Natural killer cell (primary cell): ENCODE results near the gene IKBKE. TPM values are rescaled to one million over a fixed set of nuclear protein-coding genes. Genes with fewer than 3 reads are reported as not detected.

ENCODE experiments used
- ATAC-seq, 3 donors: fragments of 150-1000 bp in 2 of 3; fragments of 200-7000 bp in 1 of 3; cut with Tn5 transposase; 1 replicate in 1 of 3; 2 replicates in 2 of 3; pipeline ENCODE4 v1.10.0; 2021; ENCODE audit warnings: mild to moderate bottlenecking in 2 of 3, moderate library complexity in 2 of 3
- DNase-seq, 2 donors: peaks; one replicate each; pipeline versions ENCODE4 v3.0.0 to v3.0.0-alpha.2; 2013 to 2021; ENCODE audit warnings: mixed read lengths in 1 of 2
- H3K27ac ChIP-seq: one replicate; pipeline ENCODE4 v1.5.1; 2013; ENCODE audit warnings: mild to moderate bottlenecking, low read length
- H3K27me3 ChIP-seq: one replicate; pipeline ENCODE4 v1.6.1; 2013; ENCODE audit warnings: low read length; ENCODE audit not compliant: control insufficient read depth, insufficient read depth
- H3K36me3 ChIP-seq: one replicate; pipeline ENCODE4 v1.6.1; 2013; ENCODE audit warnings: low read length; ENCODE audit not compliant: control insufficient read depth, insufficient read depth
- H3K4me1 ChIP-seq: one replicate; pipeline ENCODE4 v1.6.1; 2013; ENCODE audit warnings: low read length; ENCODE audit not compliant: control insufficient read depth, insufficient read depth
- H3K4me3 ChIP-seq: one replicate; pipeline ENCODE4 v1.5.1; 2013; ENCODE audit warnings: low read length
- H3K9me3 ChIP-seq: one replicate; pipeline ENCODE4 v1.6.1; 2013; ENCODE audit warnings: low read length; ENCODE audit not compliant: control insufficient read depth, insufficient read depth
- H3K27ac Mint-ChIP-seq, 2 donors: one replicate each; pipeline ENCODE4 v1.8.0; 2022; ENCODE audit warnings: mild to moderate bottlenecking in 2 of 2, mixed read lengths in 2 of 2, moderate library complexity in 1 of 2
- H3K27me3 Mint-ChIP-seq, 2 donors: one replicate each; pipeline ENCODE4 v1.8.0; 2022; ENCODE audit warnings: low read depth in 2 of 2, mixed read lengths in 2 of 2
- H3K36me3 Mint-ChIP-seq: one replicate; pipeline ENCODE4 v1.8.0; 2022; ENCODE audit warnings: mixed read lengths
- H3K4me1 Mint-ChIP-seq, 2 donors: one replicate each; pipeline ENCODE4 v1.8.0; 2022; ENCODE audit warnings: mixed read lengths in 2 of 2
- H3K4me3 Mint-ChIP-seq: one replicate; pipeline ENCODE4 v1.8.0; 2022; ENCODE audit warnings: mild to moderate bottlenecking, moderate library complexity, mixed read lengths
- H3K9me3 Mint-ChIP-seq, 2 donors: one replicate each; pipeline ENCODE4 v1.8.0; 2022; ENCODE audit warnings: mixed read lengths in 2 of 2
- CTCF ChIP-seq: fragments of 200-600 bp; IDR thresholded peaks from one replicate; pipeline ENCODE4 v1.8.0; 2022; ENCODE audit warnings: antibody characterized with exemption
- WGBS: methylation state at CpG from one replicate; pipeline ENCODE4 v1.1.7; 2013; ENCODE audit warnings: missing lambda C conversion rate; ENCODE audit not compliant: insufficient coverage; 5-methylcytosine and 5-hydroxymethylcytosine counted together
- intact Hi-C: fragments of 100-400 bp; cut with micrococcal nuclease; formaldehyde crosslinking; loops from one replicate; pipeline ENCODE4 v1.14.2; 2022
- total RNA-seq, 4 donors: library from RNA; stranded (reverse); fragments of 120-200 nt in 1 of 4; gene quantifications; one replicate each; pipeline versions ENCODE4 v1.2.3 to v1.2.4, GENCODE V29; 2013 to 2022

IKBKE gene
- total RNA-seq, 3 donors from 2014 or later (not counting 1 experiment from before 2014, with no cell fraction given): 31.6 to 34.6 (median 32.2) TPM

DNA sequence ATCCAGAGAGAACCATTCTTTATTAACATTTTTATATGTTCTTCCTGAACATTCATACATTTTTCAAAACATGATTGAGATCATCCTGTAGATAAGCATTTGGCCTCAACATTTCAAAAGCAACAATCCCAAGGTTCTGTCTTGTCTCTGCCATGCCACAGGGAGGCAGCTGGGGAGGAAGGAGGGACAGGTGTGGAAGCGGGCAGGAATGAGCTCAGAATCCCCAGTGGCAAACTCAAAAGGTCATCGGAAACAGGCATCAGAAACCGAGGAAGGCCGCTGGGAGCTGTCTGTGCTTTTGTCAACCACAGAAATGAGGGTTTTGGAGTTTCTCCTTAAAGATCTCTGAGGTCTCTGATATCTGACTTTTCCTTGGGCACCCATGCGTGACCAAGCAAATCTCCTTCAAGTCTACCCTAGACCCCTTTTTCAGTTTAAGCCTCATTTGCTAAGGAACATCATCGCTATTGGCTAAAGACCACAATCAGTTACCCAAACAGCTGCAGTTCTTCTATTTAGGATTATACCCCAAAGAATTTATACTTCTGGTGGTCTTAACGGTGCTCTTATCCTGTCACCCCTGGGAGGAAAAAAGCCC lies 71.1 kb downstream of the IKBKE start:
- no peak overlapping the region for H3K27ac Mint-ChIP-seq

DNA sequence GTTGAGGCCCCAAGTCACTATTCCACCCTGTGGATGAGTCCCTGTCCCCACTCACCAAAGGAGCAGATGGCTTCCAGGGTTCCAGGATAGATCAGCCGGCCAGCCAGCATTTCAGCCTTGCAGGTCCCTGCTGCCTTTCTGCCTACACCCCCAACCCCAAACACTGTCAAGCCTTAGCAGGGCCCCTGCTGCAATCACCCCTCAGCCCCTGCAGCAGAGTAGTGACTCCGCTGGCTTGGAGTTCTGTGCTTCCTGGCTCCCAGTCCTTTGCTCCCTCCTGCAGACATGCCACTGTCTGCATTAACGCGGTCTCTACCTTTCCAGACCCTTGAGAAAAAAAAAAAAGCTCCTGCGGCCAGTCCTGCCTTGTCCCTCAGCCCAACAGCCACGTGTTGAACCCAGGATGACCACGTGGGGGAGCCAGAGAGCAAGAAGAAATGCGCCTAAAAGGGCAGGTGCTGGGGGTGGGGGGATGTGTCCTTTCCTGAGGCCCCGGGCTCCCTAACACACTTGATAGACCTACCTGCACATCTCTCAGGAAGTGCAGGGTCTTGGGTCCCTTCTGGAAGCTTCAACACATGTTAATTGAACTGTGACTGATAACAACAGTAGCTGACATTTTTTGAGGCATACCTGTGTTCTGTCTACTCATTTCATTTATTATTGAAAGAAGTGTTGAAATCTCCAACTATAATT lies 74.4 kb downstream of the IKBKE start:
- intact Hi-C loops: loop anchor here (1.0 kb wide), 1 partner anchor 39 kb away; no protein-coding TSS in a partner anchor
- peaks cover 12 to 16% of the 10 kb centered on the region in 2 donors for H3K4me1 Mint-ChIP-seq
- H3K27ac Mint-ChIP-seq: no peak overlapping the region
- Histone ChIP-seq H3K9me3 (no peaks in the 10 kb centered on the region), H3K4me1 (peaks cover 6% of the 10 kb centered on the region), H3K36me3 (no peaks in the 10 kb centered on the region), H3K4me3 (no peak overlapping the region), H3K27me3 (no peaks in the 10 kb centered on the region), H3K27ac (no peak overlapping the region)
- peak; percentile 82 to 88 for DNase-seq
- H3K27me3 Mint-ChIP-seq: no peaks in the 10 kb centered on the region
- H3K36me3 Mint-ChIP-seq: no peaks in the 10 kb centered on the region
- peak; percentile 94 for TF ChIP-seq CTCF
- peak; percentile 83 to 97 (median 95) for ATAC-seq
- WGBS: 19% methylated on average over 9 of the region's 9 CpGs
- no peak overlapping the region for H3K4me3 Mint-ChIP-seq
- H3K9me3 Mint-ChIP-seq: no peaks in the 10 kb centered on the region

More for the DNA sequence above, 71.1 kb downstream of the IKBKE start:
- intact Hi-C loops: no loop called here
- H3K27me3 Mint-ChIP-seq: no peaks in the 10 kb centered on the region
- H3K4me3 Mint-ChIP-seq: no peak overlapping the region
- Histone ChIP-seq H3K4me1 (peaks cover 6% of the 10 kb centered on the region), H3K27ac (no peak overlapping the region), H3K36me3 (no peaks in the 10 kb centered on the region), H3K4me3 (no peak overlapping the region), H3K9me3 (no peaks in the 10 kb centered on the region), H3K27me3 (no peaks in the 10 kb centered on the region)
- WGBS: 98% methylated on average over 7 of the region's 7 CpGs
- no peaks in the 10 kb centered on the region for H3K36me3 Mint-ChIP-seq
- DNase-seq (no peak), ATAC-seq (no peak)
- TF ChIP-seq CTCF: no peak
- H3K9me3 Mint-ChIP-seq: no peaks in the 10 kb centered on the region
- H3K4me1 Mint-ChIP-seq: peaks cover 11 to 14% of the 10 kb centered on the region in 2 donors

DNA sequence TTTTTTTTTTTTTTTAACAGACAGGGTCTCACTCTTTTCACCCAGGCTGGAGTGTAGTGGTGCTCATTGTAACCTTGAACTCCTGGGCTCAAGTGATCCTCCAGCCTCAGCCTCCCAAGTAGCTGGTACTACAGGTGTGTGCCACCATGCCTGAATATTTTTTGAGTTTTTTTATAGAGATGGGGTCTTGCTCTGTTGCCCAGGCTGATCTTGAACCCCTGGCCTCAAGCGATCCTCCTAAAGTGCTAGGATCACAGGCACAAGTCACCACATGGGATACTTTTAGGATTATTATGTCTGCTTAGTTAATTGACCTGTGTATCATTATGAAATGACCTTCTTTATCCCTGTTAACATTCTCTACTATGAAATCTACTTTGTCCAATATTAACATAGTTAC lies 75.1 kb downstream of the IKBKE start:
- Histone ChIP-seq H3K27ac (no peak overlapping the region), H3K27me3 (no peaks in the 10 kb centered on the region), H3K4me1 (peaks cover 6% of the 10 kb centered on the region), H3K4me3 (no peak overlapping the region), H3K36me3 (no peaks in the 10 kb centered on the region), H3K9me3 (no peaks in the 10 kb centered on the region)
- no peaks in the 10 kb centered on the region for H3K27me3 Mint-ChIP-seq
- H3K9me3 Mint-ChIP-seq: no peaks in the 10 kb centered on the region
- H3K27ac Mint-ChIP-seq: peak overlapping the region in 1 of 2 donors; percentile 21
- WGBS: no CpG with 5 or more reads among the region's 1 CpG
- no peak for ATAC-seq
- H3K4me3 Mint-ChIP-seq: no peak overlapping the region
- no peaks in the 10 kb centered on the region for H3K36me3 Mint-ChIP-seq
- peaks cover 18 to 22% of the 10 kb centered on the region in 2 donors for H3K4me1 Mint-ChIP-seq
- no peak for DNase-seq
- intact Hi-C loops: loop anchor here (1.0 kb wide), 1 partner anchor 38 kb away; no protein-coding TSS in a partner anchor
- TF ChIP-seq CTCF: no peak

Other genes starting within 250 kb of the IKBKE start
- 100 to 1,000 TPM; 231 to 333 (median 279) TPM for gene RASSF5, start 37.1 kb downstream of the IKBKE start, total RNA-seq
- gene EIF2D, start 142.0 kb downstream of the IKBKE start, total RNA-seq: 10 to 100 TPM; 31.8 to 34.6 (median 32.7) TPM
- under 1 TPM; 0.16 to 0.66 (median 0.43) TPM for gene DYRK3, start 165.1 kb downstream of the IKBKE start, total RNA-seq
- 100 to 1,000 TPM; 137 to 197 (median 178) TPM for gene MAPKAPK2, start 214.4 kb downstream of the IKBKE start, total RNA-seq